ENCODE results near the gene ATG13. TPM values are rescaled to one million over a fixed set of nuclear protein-coding genes. Genes with fewer than 3 reads are reported as not detected.

ATG13 gene
- total and polyA plus RNA-seq, 4 donors: 36.3 to 49.9 (median 41.2) TPM

DNA sequence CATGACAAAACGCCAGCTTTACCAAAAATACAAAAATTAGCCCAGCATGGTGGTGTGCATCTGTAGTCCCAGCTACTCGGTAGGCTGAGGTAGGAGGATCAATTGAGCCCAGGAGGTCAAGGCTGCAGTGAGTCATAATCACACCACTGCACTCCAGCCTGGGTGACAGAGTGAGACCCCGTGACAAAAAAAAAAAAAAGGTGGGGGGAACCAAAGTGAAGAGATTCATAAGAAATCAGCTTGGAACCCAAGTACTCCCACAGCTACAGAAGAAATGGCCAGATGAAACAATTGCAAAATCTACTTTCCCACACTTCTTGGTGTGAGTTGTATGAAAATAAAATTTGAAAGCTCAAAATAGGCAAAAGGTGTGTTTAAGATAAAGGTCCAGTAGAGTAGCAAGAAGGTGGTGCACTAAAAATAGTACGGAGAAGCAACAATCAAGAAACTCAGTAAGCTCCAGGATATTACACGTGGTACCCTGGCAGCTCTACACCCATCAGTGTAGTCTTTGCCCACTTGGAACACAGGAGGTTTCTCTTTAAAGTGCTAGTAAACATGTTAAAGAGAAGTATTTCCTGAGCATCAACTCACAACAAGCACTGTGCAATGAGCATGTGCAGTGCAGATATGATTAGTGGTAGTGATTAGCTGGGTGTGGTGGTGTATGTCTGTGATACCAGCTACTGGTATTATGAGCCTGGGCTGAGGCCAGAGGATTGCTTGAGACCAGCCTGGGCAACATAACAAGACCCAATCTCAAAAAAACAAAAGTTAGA is 5.6 kb upstream of the ATG13 start:
- no peak overlapping the region for H3K4me3 ChIP-seq (ENCODE audit: low read depth in 1 of 3, low read length in 3 of 3)
- TF ChIP-seq NR2F2 (IDR thresholded peaks at IDR 0.05) (no peak), EGR1 (IDR thresholded peaks at IDR 0.05; ENCODE audit: low read depth in 2 of 2) (no peak), FOXA2 (IDR thresholded peaks at IDR 0.05) (no peak), FOXA1 (IDR thresholded peaks at IDR 0.05) (no peak), SP1 (IDR thresholded peaks at IDR 0.05) (no peak), RAD21 (IDR thresholded peaks at IDR 0.05) (no peak), YY1 (IDR thresholded peaks at IDR 0.05) (no peak), HNF4G (IDR thresholded peaks at IDR 0.05) (no peak), GABPA (IDR thresholded peaks at IDR 0.05 in 1 of 2, conservative IDR thresholded peaks at IDR 0.05 in 1 of 2) (no peak), JUND (IDR thresholded peaks at IDR 0.05) (no peak), HNF4A (conservative IDR thresholded peaks at IDR 0.05) (no peak), RXRA (IDR thresholded peaks at IDR 0.05) (no peak), TAF1 (conservative IDR thresholded peaks at IDR 0.05) (no peak)
- TF ChIP-seq, protein P1, sequence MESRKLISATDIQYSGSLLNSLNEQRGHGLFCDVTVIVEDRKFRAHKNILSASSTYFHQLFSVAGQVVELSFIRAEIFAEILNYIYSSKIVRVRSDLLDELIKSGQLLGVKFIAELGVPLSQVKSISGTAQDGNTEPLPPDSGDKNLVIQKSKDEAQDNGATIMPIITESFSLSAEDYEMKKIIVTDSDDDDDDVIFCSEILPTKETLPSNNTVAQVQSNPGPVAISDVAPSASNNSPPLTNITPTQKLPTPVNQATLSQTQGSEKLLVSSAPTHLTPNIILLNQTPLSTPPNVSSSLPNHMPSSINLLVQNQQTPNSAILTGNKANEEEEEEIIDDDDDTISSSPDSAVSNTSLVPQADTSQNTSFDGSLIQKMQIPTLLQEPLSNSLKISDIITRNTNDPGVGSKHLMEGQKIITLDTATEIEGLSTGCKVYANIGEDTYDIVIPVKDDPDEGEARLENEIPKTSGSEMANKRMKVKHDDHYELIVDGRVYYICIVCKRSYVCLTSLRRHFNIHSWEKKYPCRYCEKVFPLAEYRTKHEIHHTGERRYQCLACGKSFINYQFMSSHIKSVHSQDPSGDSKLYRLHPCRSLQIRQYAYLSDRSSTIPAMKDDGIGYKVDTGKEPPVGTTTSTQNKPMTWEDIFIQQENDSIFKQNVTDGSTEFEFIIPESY (IDR thresholded peaks at IDR 0.05): no peak
- TF ChIP-seq, protein P2, sequence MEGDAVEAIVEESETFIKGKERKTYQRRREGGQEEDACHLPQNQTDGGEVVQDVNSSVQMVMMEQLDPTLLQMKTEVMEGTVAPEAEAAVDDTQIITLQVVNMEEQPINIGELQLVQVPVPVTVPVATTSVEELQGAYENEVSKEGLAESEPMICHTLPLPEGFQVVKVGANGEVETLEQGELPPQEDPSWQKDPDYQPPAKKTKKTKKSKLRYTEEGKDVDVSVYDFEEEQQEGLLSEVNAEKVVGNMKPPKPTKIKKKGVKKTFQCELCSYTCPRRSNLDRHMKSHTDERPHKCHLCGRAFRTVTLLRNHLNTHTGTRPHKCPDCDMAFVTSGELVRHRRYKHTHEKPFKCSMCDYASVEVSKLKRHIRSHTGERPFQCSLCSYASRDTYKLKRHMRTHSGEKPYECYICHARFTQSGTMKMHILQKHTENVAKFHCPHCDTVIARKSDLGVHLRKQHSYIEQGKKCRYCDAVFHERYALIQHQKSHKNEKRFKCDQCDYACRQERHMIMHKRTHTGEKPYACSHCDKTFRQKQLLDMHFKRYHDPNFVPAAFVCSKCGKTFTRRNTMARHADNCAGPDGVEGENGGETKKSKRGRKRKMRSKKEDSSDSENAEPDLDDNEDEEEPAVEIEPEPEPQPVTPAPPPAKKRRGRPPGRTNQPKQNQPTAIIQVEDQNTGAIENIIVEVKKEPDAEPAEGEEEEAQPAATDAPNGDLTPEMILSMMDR (IDR thresholded peaks at IDR 0.05; ENCODE audit: low read depth, low read length, missing input control): no peak
- TF ChIP-seq, protein P3, sequence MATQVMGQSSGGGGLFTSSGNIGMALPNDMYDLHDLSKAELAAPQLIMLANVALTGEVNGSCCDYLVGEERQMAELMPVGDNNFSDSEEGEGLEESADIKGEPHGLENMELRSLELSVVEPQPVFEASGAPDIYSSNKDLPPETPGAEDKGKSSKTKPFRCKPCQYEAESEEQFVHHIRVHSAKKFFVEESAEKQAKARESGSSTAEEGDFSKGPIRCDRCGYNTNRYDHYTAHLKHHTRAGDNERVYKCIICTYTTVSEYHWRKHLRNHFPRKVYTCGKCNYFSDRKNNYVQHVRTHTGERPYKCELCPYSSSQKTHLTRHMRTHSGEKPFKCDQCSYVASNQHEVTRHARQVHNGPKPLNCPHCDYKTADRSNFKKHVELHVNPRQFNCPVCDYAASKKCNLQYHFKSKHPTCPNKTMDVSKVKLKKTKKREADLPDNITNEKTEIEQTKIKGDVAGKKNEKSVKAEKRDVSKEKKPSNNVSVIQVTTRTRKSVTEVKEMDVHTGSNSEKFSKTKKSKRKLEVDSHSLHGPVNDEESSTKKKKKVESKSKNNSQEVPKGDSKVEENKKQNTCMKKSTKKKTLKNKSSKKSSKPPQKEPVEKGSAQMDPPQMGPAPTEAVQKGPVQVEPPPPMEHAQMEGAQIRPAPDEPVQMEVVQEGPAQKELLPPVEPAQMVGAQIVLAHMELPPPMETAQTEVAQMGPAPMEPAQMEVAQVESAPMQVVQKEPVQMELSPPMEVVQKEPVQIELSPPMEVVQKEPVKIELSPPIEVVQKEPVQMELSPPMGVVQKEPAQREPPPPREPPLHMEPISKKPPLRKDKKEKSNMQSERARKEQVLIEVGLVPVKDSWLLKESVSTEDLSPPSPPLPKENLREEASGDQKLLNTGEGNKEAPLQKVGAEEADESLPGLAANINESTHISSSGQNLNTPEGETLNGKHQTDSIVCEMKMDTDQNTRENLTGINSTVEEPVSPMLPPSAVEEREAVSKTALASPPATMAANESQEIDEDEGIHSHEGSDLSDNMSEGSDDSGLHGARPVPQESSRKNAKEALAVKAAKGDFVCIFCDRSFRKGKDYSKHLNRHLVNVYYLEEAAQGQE (IDR thresholded peaks at IDR 0.05): no peak
- TF ChIP-seq, protein P4, sequence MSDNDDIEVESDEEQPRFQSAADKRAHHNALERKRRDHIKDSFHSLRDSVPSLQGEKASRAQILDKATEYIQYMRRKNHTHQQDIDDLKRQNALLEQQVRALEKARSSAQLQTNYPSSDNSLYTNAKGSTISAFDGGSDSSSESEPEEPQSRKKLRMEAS (IDR thresholded peaks at IDR 0.05): no peak
- TF ChIP-seq, protein P5, sequence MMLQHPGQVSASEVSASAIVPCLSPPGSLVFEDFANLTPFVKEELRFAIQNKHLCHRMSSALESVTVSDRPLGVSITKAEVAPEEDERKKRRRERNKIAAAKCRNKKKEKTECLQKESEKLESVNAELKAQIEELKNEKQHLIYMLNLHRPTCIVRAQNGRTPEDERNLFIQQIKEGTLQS (IDR thresholded peaks at IDR 0.05): no peak
- H3K27ac ChIP-seq (ENCODE audit: low read depth in 1 of 2, low read length in 2 of 2): no peak overlapping the region
- peak; percentile 52 for DNase-seq (ENCODE audit: low spot score)
- no peaks in the 10 kb centered on the region for H3K9me3 ChIP-seq (ENCODE audit: control insufficient read depth in 4 of 4, low read length in 3 of 4)
- no peak overlapping the region for H3K9ac ChIP-seq (ENCODE audit: low read depth in 1 of 2, low read length in 2 of 2)
- H3K4me1 ChIP-seq (ENCODE audit: control insufficient read depth in 4 of 4, insufficient read depth in 4 of 4, low read length in 3 of 4): peaks cover 2 to 13% (median 9%) of the 10 kb centered on the region in 4 donors
- H3K27me3 ChIP-seq (ENCODE audit: control insufficient read depth in 4 of 4, insufficient read depth in 4 of 4, low read length in 3 of 4): no peaks in the 10 kb centered on the region
- H3K36me3 ChIP-seq (ENCODE audit: control insufficient read depth in 4 of 4, insufficient read depth in 3 of 4, low read depth in 1 of 4, low read length in 3 of 4): no peaks in the 10 kb centered on the region
- 73% methylated on average over 5 of the region's 5 CpGs for WGBS

Data from liver (tissue), 9 donors.